ENCODE data around the gene DACT2. TPM values are rescaled to one million over a fixed set of nuclear protein-coding genes. Genes with fewer than 3 reads are reported as not detected.

The DACT2 gene
- total and polyA plus RNA-seq, 2 of the 8 experiments (the other 6 are each of a cell fraction or from before 2014, with no cell fraction given), result 2.9 to 3.1 TPM

DNA sequence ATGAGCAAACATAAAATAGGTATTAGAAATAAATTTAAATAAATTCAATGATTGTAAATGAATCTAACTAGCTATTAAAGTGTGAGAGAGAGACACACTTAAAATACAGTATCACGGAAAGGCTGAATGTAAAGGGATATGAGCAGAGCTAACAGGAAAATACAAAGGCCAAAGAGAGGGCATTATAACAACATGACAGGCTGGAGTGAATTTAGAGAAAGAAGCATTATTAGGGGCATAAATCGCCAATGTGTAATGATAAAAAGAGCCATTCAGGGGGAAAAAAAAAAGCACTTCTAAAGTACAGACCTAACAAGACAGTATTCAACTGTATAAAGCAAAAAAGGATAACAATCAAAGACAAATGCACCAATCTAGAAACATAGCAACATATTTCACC, 28.1 kb downstream of the DACT2 start:
- FAIRE-seq (no peak), DNase-seq (ENCODE audit: low read depth in 1 of 2, low spot score in 2 of 2) (no peak)
- H3K18ac ChIP-seq (ENCODE audit: extremely low read depth, low read length), result no peak overlapping the region
- no peak overlapping the region for H2BK12ac ChIP-seq (ENCODE audit: low read depth, low read length)
- no peaks in the 10 kb centered on the region for H3K4me1 ChIP-seq (replicated peaks in 1 of 4; ENCODE audit: control insufficient read depth in 3 of 4, insufficient read depth in 4 of 4, low read length in 3 of 4)
- H3K9ac ChIP-seq (replicated peaks in 1 of 4; ENCODE audit: extremely low read depth in 1 of 4, low read depth in 3 of 4, low read length in 3 of 4), result no peak overlapping the region
- H3K4me2 ChIP-seq (ENCODE audit: insufficient read depth in 1 of 2, low read depth in 2 of 2, low read length in 2 of 2), result no peak overlapping the region
- no peak overlapping the region for H2BK120ac ChIP-seq (replicated peaks; ENCODE audit: low read depth, low read length)
- H3K79me1 ChIP-seq (ENCODE audit: low read depth, low read length), result no peaks in the 10 kb centered on the region
- no peak overlapping the region for H2BK20ac ChIP-seq (ENCODE audit: low read length)
- no peak overlapping the region for H3K4me3 ChIP-seq (ENCODE audit: extremely low read depth in 1 of 4, insufficient read depth in 2 of 4, low read depth in 3 of 4, low read length in 4 of 4)
- H4K91ac ChIP-seq (replicated peaks; ENCODE audit: insufficient read length, low read length), result no peak overlapping the region
- H3K23ac ChIP-seq (ENCODE audit: insufficient read length), result no peak overlapping the region
- no peak overlapping the region for H4K8ac ChIP-seq (ENCODE audit: extremely low read depth, insufficient read depth, low read length)
- no peaks in the 10 kb centered on the region; a peak in 1 of 7 replicates for H3K27me3 ChIP-seq (replicated peaks in 1 of 4; ENCODE audit: control insufficient read depth in 3 of 4, extremely low read depth in 1 of 4, insufficient read depth in 3 of 4, low read length in 3 of 4)
- H2BK5ac ChIP-seq (ENCODE audit: low read depth, low read length), result no peak overlapping the region
- H3K36me3 ChIP-seq (ENCODE audit: control insufficient read depth in 2 of 4, insufficient read depth in 4 of 4, low read length in 3 of 4), result no peaks in the 10 kb centered on the region
- WGBS, 2 experiments (ENCODE audit: extremely low coverage in 1 of 2, insufficient coverage in 1 of 2, insufficient read length in 1 of 2, insufficient replicate concordance in 2 of 2, low coverage in 1 of 2, low lambda C conversion rate in 2 of 2, missing lambda C conversion rate in 1 of 2), result 88% methylated on average over 2 of the region's 2 CpGs; no CpG with 5 or more reads in 1 of the 2 experiments
- H3K27ac ChIP-seq (ENCODE audit: low read depth, low read length), result no peak overlapping the region
- H4K5ac ChIP-seq (ENCODE audit: insufficient read length, low read depth, low read length), result no peak overlapping the region
- CTCF ChIA-PET (ENCODE audit: partially characterized antibody), result no interaction called here
- H3K79me2 ChIP-seq (ENCODE audit: control insufficient read depth in 1 of 2, insufficient read depth in 2 of 2, low read length in 2 of 2), result no peaks in the 10 kb centered on the region
- H3K4ac ChIP-seq (replicated peaks; ENCODE audit: insufficient read length, low read depth, low read length), result no peak overlapping the region
- H3K9me3 ChIP-seq (ENCODE audit: insufficient read depth in 2 of 2, low read depth in 1 of 2, low read length in 1 of 2), result peaks cover 4 to 6% of the 10 kb centered on the region in 2 experiments; a peak in 2 of 4 replicates
- H3K14ac ChIP-seq (ENCODE audit: insufficient read length), result no peak overlapping the region
- H3K56ac ChIP-seq (replicated peaks; ENCODE audit: insufficient read length, low read depth, low read length), result no peak overlapping the region
- H2AFZ ChIP-seq (ENCODE audit: low read length), result no peak overlapping the region
- H2BK15ac ChIP-seq (ENCODE audit: low read length), result no peak overlapping the region
- POLR2A ChIA-PET (ENCODE audit: partially characterized antibody), result no interaction called here
- no peaks in the 10 kb centered on the region for H4K20me1 ChIP-seq (replicated peaks in 1 of 2; ENCODE audit: control insufficient read depth in 1 of 2, insufficient read depth in 2 of 2, low read length in 2 of 2)
- no peaks in the 10 kb centered on the region for H3K23me2 ChIP-seq (ENCODE audit: low read depth, low read length)
- H2AK5ac ChIP-seq (ENCODE audit: low read depth, low read length), result no peak overlapping the region
- TF ChIP-seq EP300 (IDR thresholded peaks at IDR 0.05; ENCODE audit: borderline replicate concordance in 1 of 2, low read depth in 2 of 2, low read length in 2 of 2), result no peak
